Activated naive CD8-positive, alpha-beta T cell treated with anti-CD3 and anti-CD28 coated beads, Interleukin-2, amount 50 U/mL, for 24 hours (primary cell): ENCODE data around the gene PAXX.
A peak's percentile ranks its signal among the peaks of the same experiment; 100 is the strongest.
"Not testable (repeated sequence)": the region's sequence is repeated elsewhere in the genome, so short reads cannot be mapped to it uniquely, and the experiment has no call there.

Experiments
- ATAC-seq: fragments of 150-1000 bp; cut with Tn5 transposase; one replicate; pipeline ENCODE4 v1.10.0; 2021
- DNase-seq: peaks from one replicate; pipeline ENCODE4 v3.0.0; 2021
- H3K27ac Mint-ChIP-seq: one replicate; pipeline ENCODE4 v1.8.0; 2021; ENCODE audit warnings: mild to moderate bottlenecking, mixed read lengths
- H3K27me3 Mint-ChIP-seq: one replicate; pipeline ENCODE4 v1.8.0; 2021; ENCODE audit warnings: mixed read lengths
- H3K36me3 Mint-ChIP-seq: one replicate; pipeline ENCODE4 v1.8.0; 2021; ENCODE audit warnings: low read depth, mixed read lengths
- H3K4me1 Mint-ChIP-seq: one replicate; pipeline ENCODE4 v1.8.0; 2021; ENCODE audit warnings: mixed read lengths
- H3K4me3 Mint-ChIP-seq: one replicate; pipeline ENCODE4 v1.8.0; 2021; ENCODE audit warnings: mild to moderate bottlenecking, moderate library complexity, mixed read lengths
- H3K9me3 Mint-ChIP-seq: one replicate; pipeline ENCODE4 v1.8.0; 2021; ENCODE audit warnings: mixed read lengths

PAXX gene

DNA sequence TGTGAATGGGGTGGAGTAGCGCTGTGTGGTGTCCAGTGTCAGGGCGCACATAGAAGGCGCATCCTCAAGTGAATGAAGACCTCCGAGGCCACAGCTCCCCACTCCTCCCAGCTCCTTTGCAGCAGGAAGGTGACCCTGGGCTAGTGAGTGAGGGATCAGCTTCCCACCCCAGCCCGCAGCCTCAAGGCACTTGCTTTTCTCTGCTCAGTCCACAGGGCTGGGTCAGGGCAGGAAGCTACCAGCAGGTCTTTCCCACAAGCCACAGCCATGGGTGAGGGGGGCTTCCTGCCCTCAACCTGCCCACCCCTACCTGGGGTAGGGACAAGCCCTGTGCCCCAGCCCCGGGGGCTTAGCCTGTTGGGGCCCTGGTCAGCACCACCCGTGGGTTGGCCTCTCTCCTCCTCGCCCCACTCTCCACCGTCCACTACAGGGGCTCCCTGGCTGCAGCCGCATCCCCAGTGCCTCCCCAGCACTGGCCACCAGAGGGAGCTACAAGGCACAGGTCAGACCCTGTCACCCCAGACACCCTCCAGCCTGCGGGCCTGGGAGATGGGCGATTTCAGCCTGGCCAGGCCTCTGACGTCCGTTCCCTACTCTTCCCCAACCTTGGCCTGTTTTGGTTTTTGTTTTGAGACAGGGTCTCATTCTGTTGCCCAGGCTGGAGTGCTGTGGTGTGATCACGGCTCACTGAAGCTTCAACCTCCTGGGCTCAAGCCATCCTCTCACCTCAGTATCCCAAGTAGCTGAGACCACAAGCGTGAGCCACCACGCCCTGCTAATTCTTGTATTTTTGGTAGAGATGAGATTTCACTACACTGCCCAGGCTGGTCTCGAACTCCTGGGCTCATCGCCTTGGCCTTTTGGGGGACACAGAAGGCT is 37.1 kb downstream of the PAXX start:
- Mint-ChIP-seq H3K27me3 (peaks cover 4% of the 10 kb centered on the region), H3K4me3 (peak overlapping the region; percentile 66), H3K36me3 (no peaks in the 10 kb centered on the region), H3K27ac (no peak overlapping the region), H3K4me1 (peaks cover 41% of the 10 kb centered on the region), H3K9me3 (no peaks in the 10 kb centered on the region)
- ATAC-seq (peak; percentile 41), DNase-seq (peak; percentile 88)

DNA sequence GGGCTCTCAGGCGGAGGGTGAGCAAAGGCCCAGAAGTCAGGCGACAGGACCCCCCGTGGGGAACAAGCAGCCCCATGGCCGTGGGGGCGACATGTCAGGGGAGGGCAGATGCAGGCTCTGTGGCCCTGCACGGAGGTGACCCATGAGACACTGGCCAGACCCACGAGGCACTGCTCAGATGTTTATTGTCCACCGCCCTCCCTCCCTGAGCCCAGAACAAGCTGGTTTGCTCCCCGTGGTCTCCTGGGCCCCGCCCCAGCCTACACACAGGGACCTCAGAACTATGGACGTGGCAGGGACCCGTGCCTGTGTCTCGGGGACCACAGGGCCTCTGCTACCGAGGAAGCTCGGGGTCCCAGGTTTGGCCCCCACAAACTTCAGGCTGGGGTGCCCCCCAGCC is 37.8 kb downstream of the PAXX start:
- Mint-ChIP-seq H3K9me3 (no peaks in the 10 kb centered on the region), H3K4me1 (peaks cover 48% of the 10 kb centered on the region), H3K36me3 (no peaks in the 10 kb centered on the region), H3K27me3 (peaks cover 4% of the 10 kb centered on the region), H3K27ac (no peak overlapping the region), H3K4me3 (peak overlapping the region; percentile 51)
- no peak for DNase-seq
- no peak for ATAC-seq

DNA sequence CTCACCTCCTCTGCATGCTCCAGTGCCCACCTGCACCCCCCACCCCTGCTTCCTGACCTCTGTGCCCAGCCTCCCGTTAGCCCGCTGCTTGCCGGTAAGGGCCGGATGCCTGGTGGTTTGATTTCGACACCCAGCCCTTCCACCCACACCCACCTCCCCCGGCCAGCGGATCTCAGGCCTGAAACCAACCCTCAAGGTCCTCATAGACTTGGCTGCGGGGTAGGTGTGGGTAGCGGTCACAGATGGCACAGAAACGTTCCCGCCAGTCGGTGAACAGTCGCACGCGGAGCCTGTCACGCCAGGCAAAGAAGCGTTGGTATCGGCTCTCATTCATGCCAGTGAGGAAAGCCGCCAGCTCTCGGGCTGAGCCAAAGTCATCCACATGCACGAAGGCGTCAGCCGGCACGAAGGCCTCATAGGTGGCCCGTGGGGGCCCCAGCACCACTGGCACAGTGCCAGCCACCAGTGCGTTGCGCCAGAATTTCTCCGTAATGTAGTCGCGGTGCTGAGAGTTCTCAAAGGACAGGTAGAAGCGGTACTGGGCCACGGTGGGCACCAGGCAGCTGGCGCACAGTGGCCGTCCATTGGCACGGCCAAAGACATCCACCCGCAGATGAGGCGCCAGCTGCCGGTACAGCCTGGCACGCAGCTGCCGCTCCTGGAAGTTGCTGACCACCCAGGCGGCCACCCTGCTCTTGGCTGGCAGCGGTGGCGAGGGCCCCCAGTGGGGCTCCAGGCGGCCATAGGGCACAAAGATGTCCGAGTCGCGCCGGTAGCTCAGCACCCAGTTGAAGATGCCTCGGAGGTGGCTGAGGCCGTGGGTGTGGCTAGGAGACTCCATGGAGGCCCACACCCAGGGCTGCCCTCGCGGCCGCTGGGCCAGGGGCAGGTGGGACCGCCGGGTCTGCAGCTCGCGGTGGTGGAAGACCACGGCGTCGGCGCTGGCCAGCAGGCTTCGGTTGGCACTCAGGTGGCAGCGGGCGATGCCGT is 38.6 kb downstream of the PAXX start:
- Mint-ChIP-seq H3K4me3 (peak overlapping the region; percentile 42), H3K4me1 (peaks cover 51% of the 10 kb centered on the region), H3K36me3 (no peaks in the 10 kb centered on the region), H3K27ac (no peak overlapping the region), H3K27me3 (peaks cover 4% of the 10 kb centered on the region), H3K9me3 (no peaks in the 10 kb centered on the region)
- no peak for ATAC-seq
- peak; percentile 58 for DNase-seq

DNA sequence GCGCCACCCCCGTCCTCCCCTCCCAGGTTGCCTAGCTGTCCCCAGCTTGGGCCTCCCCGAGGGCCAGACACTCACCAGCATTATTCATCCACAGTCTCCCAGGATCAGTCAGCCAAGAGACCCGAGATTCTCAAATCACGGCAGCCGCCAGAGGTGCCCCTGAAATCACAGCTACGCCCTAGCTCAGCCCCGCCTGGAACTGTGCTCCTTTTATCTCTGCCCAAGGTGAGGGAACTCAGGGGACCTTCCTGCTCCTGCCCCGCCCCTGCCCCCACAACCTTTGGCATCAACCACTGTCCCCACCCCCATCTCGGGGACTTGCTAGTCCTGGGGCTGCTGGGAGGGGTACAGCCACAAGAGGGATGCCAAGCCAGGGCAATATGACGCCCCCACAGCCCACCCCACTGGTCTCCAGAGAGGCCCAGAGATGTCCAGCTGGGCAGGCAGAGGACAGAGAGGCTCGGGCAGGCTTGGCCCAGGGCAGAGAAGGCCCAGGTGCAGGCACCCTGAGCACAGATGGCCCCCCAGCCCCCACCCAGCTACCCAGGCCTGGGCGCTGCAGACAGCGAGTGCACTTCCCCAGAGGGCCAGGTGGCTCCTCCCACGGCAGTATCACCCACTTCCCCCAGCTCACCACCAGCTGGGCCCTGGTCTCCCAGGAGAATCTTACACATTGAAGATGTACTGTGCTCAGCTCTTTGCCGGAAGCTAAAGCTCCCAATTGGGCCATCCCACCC is 39.9 kb downstream of the PAXX start, which contains the start of gene FUT7:
TSS of gene FUT7 (minus strand) at position 185 of the 737 bp plus-strand sequence. CDS start at position 88, 97 bp downstream.
- Mint-ChIP-seq H3K27me3 (peaks cover 4% of the 10 kb centered on the region), H3K4me3 (peak within 1 kb of the TSS; percentile 30), H3K4me1 (peaks cover 51% of the 10 kb centered on the region), H3K27ac (no peak within 1 kb of the TSS), H3K36me3 (no peaks in the 10 kb centered on the region), H3K9me3 (no peaks in the 10 kb centered on the region)
- ATAC-seq = no peak
- no peak for DNase-seq

DNA sequence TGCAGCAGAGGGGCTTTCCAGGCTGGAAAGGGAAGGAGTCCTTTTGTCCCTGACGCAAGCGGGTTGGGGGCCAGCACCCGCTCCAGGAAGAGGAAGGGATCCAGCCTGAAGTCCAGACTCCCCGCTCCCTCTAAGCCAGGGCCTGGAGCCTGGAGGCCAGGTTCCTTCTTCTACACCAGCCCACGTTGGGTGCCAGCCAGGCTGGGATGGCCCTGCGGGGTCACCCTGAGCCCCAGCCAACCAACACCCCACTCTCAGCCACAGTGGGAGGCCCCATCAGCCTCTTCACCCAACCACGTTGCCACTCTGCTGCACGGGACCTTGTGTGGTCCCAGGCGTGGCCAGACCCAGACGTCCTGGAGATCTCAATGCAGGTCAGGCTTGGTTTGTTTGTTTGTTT is 40.6 kb downstream of the PAXX start:
- ATAC-seq (no peak), DNase-seq (no peak)
- H3K9me3 Mint-ChIP-seq = no peaks in the 10 kb centered on the region
- peak overlapping the region; percentile 34 for H3K4me3 Mint-ChIP-seq
- H3K27me3 Mint-ChIP-seq = peaks cover 1% of the 10 kb centered on the region
- peaks cover 48% of the 10 kb centered on the region for H3K4me1 Mint-ChIP-seq
- peak overlapping the region; percentile 26 for H3K27ac Mint-ChIP-seq
- H3K36me3 Mint-ChIP-seq = no peaks in the 10 kb centered on the region

DNA sequence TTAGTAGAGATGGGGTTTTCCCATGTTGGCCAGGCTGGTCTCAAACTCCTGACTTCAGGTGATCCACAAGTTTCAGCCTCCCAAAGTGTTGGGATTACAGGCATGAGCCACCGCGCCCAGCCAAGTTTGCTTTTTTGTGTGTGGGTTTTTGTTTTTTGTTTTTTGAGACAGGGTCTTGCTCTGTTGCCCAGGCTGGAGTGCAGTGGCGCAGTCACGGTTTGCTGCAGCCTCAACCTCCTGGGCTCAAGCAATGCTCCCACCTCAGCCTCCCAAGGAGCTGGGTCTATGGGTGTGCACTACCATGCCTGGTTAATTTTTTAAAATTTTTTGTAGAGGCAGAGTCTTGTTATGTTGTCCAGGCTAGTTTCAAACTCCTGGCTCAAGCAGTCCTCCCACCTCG is 41.3 kb downstream of the PAXX start:
- not testable (repeated sequence) for ATAC-seq, H3K27ac Mint-ChIP-seq, DNase-seq, H3K4me3 Mint-ChIP-seq, H3K36me3 Mint-ChIP-seq, H3K9me3 Mint-ChIP-seq, H3K27me3 Mint-ChIP-seq
- H3K4me1 Mint-ChIP-seq = peaks cover 48% of the 10 kb centered on the region

DNA sequence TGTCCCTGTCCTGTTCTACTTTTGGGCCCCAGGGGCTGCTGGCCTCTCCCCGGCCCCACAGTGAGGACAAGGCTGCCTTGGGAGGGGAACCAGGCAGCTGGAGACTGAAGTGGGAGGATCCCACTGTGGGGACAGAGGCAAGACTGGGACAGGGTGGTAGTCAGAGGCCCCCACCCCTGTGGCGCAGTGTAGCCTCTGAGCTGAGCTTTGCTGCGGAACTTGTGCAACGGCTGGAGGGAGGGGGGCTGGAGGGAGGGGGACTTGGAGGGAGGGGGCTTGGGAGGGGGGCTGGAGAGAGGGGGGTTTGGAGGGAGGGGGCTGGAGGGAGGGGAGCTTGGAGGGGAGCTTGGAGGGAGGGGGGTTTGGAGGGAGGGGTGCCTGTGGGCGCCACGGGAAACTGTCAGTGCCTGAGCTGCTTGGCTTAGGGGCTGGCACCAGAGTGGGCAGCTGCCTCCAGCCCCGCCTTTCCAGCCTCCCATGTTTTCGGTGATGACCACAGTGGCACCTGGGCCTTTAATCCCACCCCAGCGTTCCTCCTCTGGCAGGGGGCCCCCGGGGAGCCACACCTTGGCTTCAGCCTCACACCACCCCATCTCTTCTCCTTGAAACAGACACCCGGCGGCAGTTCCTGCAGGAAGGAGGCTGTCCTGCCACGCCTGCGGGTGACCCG is 42.0 kb downstream of the PAXX start:
- Mint-ChIP-seq H3K36me3 (no peaks in the 10 kb centered on the region), H3K27me3 (peaks cover 1% of the 10 kb centered on the region), H3K27ac (peak overlapping the region; percentile 65), H3K9me3 (no peaks in the 10 kb centered on the region), H3K4me3 (peak overlapping the region; percentile 59), H3K4me1 (peaks cover 42% of the 10 kb centered on the region)
- ATAC-seq (peak; percentile 5), DNase-seq (no peak)

DNA sequence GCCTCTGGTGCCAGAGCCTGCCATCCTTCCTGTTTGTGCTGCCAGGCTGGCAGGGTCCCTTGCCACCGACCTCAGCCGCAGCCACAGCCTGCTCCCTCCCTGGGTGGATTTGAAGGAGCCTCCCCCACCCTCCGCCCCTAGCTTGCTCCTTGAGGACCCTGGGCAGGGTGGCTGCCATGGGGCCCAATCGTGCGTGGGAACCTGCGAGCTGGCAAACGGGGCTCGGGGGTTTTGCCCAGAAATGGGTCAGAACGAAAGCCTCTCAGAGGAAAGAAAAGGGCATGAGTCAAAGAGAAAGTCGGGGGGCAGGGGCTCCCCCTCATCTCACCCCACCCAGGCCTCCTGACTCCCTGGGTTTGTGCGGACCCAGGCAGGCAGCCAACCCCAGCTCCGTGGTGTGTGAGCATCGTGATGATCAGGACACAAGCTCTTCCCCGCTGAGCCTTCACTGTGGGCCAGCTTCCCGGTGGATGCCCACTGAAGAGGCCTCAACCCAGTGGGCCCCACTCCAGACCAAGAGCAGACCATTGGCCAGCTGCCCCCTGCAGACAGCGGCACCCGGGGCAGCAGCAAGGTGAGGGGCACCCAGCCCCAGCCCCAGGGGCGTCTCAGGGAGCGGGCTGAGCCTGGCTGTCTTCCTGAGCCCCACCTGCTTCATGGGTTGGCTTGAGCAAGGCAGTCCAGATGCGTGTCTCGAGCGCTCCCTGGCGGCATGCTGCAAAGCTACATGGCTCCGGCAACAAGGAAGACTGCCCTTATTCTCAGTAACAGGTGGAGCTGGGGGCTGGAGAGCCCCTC is 42.7 kb downstream of the PAXX start:
- Mint-ChIP-seq H3K36me3 (no peaks in the 10 kb centered on the region), H3K4me3 (peak overlapping the region; percentile 59), H3K27ac (peak overlapping the region; percentile 65), H3K4me1 (peaks cover 36% of the 10 kb centered on the region), H3K27me3 (no peaks in the 10 kb centered on the region), H3K9me3 (no peaks in the 10 kb centered on the region)
- DNase-seq = peak; percentile 91
- ATAC-seq = peak; percentile 83

DNA sequence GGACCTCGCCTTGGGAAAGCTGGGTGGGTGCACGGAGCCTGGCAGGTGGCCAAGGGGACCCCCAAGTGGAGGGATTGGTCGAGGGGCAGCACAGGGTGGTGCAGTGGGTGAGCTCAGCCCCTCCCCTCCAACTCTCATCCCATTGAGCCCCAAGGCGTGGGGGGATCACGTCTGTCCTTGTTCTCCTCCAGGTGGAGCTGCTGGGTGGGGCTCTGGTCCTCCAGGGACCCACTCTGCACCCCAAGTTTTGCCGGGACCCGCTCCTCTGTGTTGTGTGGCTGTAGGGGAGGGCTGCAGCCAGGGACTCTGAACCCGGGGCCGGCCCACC is 43.2 kb downstream of the PAXX start:
- Mint-ChIP-seq H3K27me3 (no peaks in the 10 kb centered on the region), H3K4me1 (peaks cover 30% of the 10 kb centered on the region), H3K27ac (no peak overlapping the region), H3K36me3 (no peaks in the 10 kb centered on the region), H3K4me3 (no peak overlapping the region), H3K9me3 (no peaks in the 10 kb centered on the region)
- DNase-seq (no peak), ATAC-seq (no peak)

DNA sequence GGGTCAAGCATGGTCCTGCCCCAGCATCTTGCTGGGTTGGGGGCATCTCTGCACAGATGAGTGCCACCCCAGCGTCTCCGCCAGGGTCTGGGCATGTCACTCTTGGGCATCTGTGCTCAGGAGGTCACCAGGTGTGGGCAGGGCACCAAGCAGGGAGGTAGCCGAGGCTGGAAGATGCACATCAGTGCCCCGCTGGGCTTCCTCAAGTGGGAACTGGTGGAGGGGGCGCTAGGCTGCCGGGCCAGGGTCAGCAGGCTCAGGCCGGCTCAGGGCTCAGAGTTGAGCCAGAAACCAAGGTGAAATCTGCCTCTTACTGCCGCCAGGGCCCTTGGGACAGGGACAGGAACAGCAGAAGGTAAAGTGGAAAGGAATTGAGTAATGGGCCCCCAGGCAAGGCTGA is 43.7 kb downstream of the PAXX start:
- H3K4me3 Mint-ChIP-seq = no peak overlapping the region
- H3K4me1 Mint-ChIP-seq = peaks cover 25% of the 10 kb centered on the region
- H3K9me3 Mint-ChIP-seq = no peaks in the 10 kb centered on the region
- no peaks in the 10 kb centered on the region for H3K27me3 Mint-ChIP-seq
- DNase-seq = no peak
- ATAC-seq = no peak
- no peak overlapping the region for H3K27ac Mint-ChIP-seq
- H3K36me3 Mint-ChIP-seq = no peaks in the 10 kb centered on the region

DNA sequence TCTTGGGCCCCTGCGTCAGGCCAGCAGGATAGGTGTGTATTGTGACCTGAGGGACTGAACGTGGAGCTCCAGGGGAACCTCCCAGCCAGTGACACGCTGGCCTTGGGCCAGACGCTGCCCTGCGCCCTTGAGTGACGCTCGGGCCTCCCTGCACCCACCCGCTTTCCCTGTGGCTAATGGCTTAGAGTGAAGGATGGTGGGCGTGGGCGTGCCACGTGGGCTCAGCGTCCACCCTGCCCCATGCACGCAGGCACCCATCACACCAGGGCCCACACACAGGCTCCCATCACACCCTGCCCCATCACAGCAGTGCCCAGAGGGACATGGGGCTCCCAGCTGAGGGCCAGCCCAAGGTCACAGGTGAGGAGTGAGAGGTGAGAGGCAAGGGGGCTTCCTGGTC is 44.8 kb downstream of the PAXX start:
- no peak for ATAC-seq
- H3K27me3 Mint-ChIP-seq = peaks cover 2% of the 10 kb centered on the region
- no peaks in the 10 kb centered on the region for H3K9me3 Mint-ChIP-seq
- H3K4me1 Mint-ChIP-seq = peaks cover 22% of the 10 kb centered on the region
- no peak for DNase-seq
- H3K4me3 Mint-ChIP-seq = no peak overlapping the region
- H3K27ac Mint-ChIP-seq = no peak overlapping the region
- no peaks in the 10 kb centered on the region for H3K36me3 Mint-ChIP-seq

DNA sequence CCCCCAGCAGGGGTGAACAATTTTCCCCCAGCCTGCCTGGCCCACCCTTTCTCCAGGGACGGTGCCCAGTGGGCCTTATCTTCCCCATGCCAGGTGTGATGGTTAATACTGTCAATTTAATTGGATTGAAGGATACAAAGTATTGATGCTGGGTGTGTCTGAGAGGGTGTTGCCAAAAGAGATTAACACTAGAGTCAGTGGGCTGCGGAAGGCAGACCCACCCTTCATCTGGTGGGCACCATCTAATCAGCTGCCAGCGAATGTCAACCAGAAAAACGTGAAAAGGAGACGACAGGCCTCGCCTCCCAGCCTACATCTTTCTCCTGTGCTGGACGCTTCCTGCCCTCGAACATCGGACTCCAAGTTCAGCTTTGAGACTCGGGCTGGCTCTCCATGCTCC is 45.3 kb downstream of the PAXX start:
- no peaks in the 10 kb centered on the region for H3K36me3 Mint-ChIP-seq
- H3K4me1 Mint-ChIP-seq = peaks cover 20% of the 10 kb centered on the region
- H3K4me3 Mint-ChIP-seq = no peak overlapping the region
- H3K27ac Mint-ChIP-seq = no peak overlapping the region
- H3K9me3 Mint-ChIP-seq = no peaks in the 10 kb centered on the region
- DNase-seq (no peak), ATAC-seq (no peak)
- H3K27me3 Mint-ChIP-seq = peaks cover 2% of the 10 kb centered on the region

DNA sequence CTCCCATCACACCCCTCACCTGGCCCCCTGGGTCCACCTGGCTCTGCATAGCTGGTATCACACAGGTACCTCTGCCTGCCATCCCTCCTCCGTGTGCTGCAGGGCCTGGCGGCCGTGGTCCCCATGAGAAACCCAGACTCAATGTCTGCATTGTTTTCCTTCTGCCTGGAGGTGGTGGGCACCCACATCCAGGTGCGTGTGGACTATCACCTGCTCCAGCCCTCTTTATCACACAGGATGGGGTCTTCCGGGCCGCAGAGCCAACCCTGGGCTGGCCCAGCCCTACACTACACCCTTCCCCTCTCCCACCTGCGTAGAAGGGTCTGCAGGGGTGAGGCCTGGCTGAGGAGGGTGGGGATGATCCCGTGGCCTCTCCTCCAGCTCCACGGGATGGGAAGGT is 46.7 kb downstream of the PAXX start:
- Mint-ChIP-seq H3K9me3 (no peaks in the 10 kb centered on the region), H3K4me3 (no peak overlapping the region), H3K4me1 (peaks cover 13% of the 10 kb centered on the region), H3K27me3 (peaks cover 7% of the 10 kb centered on the region), H3K27ac (no peak overlapping the region), H3K36me3 (no peaks in the 10 kb centered on the region)
- DNase-seq = no peak
- ATAC-seq = no peak
